H1 (cell line): ENCODE data around the gene RNF41. TPM values are rescaled to one million over a fixed set of nuclear protein-coding genes. Genes with fewer than 3 reads are reported as not detected.

Experiments used
- CTCF ChIA-PET: fragments of 300-600 bp; sonication (Branson Sonifier 250); formaldehyde crosslinking; loops from one replicate; lab custom pipeline; 2021; ENCODE audit not compliant: partially characterized antibody; lab: Charles Lee
- POLR2A ChIA-PET: fragments of 300-600 bp; sonication (Branson Sonifier 250); formaldehyde crosslinking; loops from one replicate; lab custom pipeline; 2021; ENCODE audit warnings: inconsistent platforms; ENCODE audit not compliant: partially characterized antibody; lab: Charles Lee
- DNase-seq, 2 experiments: peaks; one replicate each; pipeline versions ENCODE4 v3.0.0 to v3.0.0-alpha.2; 2010 to 2022; ENCODE audit warnings: low spot score in 2 of 2, low read depth in 1 of 2, mixed read lengths in 1 of 2
- FAIRE-seq: peaks from 2 replicates; lab custom pipeline; 2011; peaks lifted over from hg19 to GRCh38; lab: Jason Lieb, UNC
- H2AFZ ChIP-seq: 2 replicates; pipeline ENCODE4 v1.8.1; 2012; ENCODE audit warnings: low read length, inconsistent platforms
- H2AK5ac ChIP-seq: 2 replicates; pipeline ENCODE4 v1.6.1; 2013; ENCODE audit warnings: low read depth, low read length
- H2BK120ac ChIP-seq: replicated peaks from 2 replicates; pipeline ENCODE3; 2013; ENCODE audit warnings: low read depth, low read length, inconsistent platforms
- H2BK12ac ChIP-seq: 2 replicates; pipeline ENCODE4 v1.6.1; 2013; ENCODE audit warnings: low read depth, low read length
- H2BK15ac ChIP-seq: 2 replicates; pipeline ENCODE4 v1.6.1; 2013; ENCODE audit warnings: low read length
- H2BK20ac ChIP-seq: 2 replicates; pipeline ENCODE4 v1.6.1; 2013; ENCODE audit warnings: low read length
- H2BK5ac ChIP-seq: 2 replicates; pipeline ENCODE4 v1.6.1; 2013; ENCODE audit warnings: low read depth, low read length
- H3K14ac ChIP-seq: 2 replicates; pipeline ENCODE4 v1.6.1; 2013; ENCODE audit warnings: inconsistent platforms; ENCODE audit not compliant: insufficient read length
- H3K18ac ChIP-seq: 2 replicates; pipeline ENCODE4 v1.6.1; 2013; ENCODE audit warnings: low read length; ENCODE audit errors: extremely low read depth
- H3K23ac ChIP-seq: 2 replicates; pipeline ENCODE4 v1.6.1; 2013; ENCODE audit warnings: inconsistent platforms; ENCODE audit not compliant: insufficient read length
- H3K23me2 ChIP-seq: 2 replicates; pipeline ENCODE4 v1.6.1; 2013; ENCODE audit warnings: low read depth, low read length
- H3K27ac ChIP-seq: 2 replicates; pipeline ENCODE4 v1.6.1; 2011; ENCODE audit warnings: low read depth, low read length, inconsistent platforms
- H3K27me3 ChIP-seq, 4 experiments: replicated peaks in 1 of 4; 1 replicate in 1 of 4; 2 replicates in 3 of 4; pipeline versions ENCODE4 v1.6.1 to v1.8.1; 2011 to 2013; ENCODE audit warnings: low read length in 3 of 4, mild to moderate bottlenecking in 3 of 4, inconsistent platforms in 2 of 4, mixed read lengths in 2 of 4, moderate library complexity in 1 of 4; ENCODE audit not compliant: control insufficient read depth in 3 of 4, insufficient read depth in 3 of 4; ENCODE audit errors: extremely low read depth in 1 of 4
- H3K36me3 ChIP-seq, 4 experiments: 2 replicates each; pipeline versions ENCODE4 v1.6.1 to v1.8.1; 2011 to 2013; ENCODE audit warnings: mild to moderate bottlenecking in 4 of 4, low read length in 3 of 4, moderate library complexity in 2 of 4, control low read depth in 1 of 4, inconsistent platforms in 1 of 4; ENCODE audit not compliant: insufficient read depth in 4 of 4, control insufficient read depth in 2 of 4
- H3K4ac ChIP-seq: replicated peaks from 2 replicates; pipeline ENCODE3; 2013; ENCODE audit warnings: low read length, low read depth, mixed read lengths, inconsistent platforms; ENCODE audit not compliant: insufficient read length
- H3K4me1 ChIP-seq, 4 experiments: replicated peaks in 1 of 4; 1 replicate in 1 of 4; 2 replicates in 3 of 4; pipeline versions ENCODE4 v1.6.1 to v1.8.1; 2011 to 2013; ENCODE audit warnings: low read length in 3 of 4, inconsistent platforms in 2 of 4, mixed read lengths in 1 of 4; ENCODE audit not compliant: insufficient read depth in 4 of 4, control insufficient read depth in 3 of 4
- H3K4me2 ChIP-seq, 2 experiments: 2 replicates each; pipeline versions ENCODE4 v1.6.1 to v1.8.1; 2011 to 2013; ENCODE audit warnings: low read depth in 2 of 2, low read length in 2 of 2, control low read depth in 1 of 2, inconsistent platforms in 1 of 2, mild to moderate bottlenecking in 1 of 2; ENCODE audit not compliant: insufficient read depth in 1 of 2
- H3K4me3 ChIP-seq, 4 experiments: fragments of 200-600, 300-600 bp in 1 of 4; sonication (generic), shearing (Covaris generic), sonication (Bioruptor Twin) in 1 of 4; 2 replicates each; pipeline versions ENCODE4 v1.5.1 to v1.8.1; 2011 to 2016; ENCODE audit warnings: low read length in 4 of 4, low read depth in 3 of 4, control low read depth in 2 of 4, inconsistent platforms in 2 of 4, mild to moderate bottlenecking in 2 of 4, mixed read lengths in 1 of 4, moderate library complexity in 1 of 4; ENCODE audit not compliant: insufficient read depth in 2 of 4; ENCODE audit errors: extremely low read depth in 1 of 4
- H3K56ac ChIP-seq: replicated peaks from 2 replicates; pipeline ENCODE3; 2013; ENCODE audit warnings: low read depth, mild to moderate bottlenecking, mixed read lengths, low read length, inconsistent platforms; ENCODE audit not compliant: insufficient read length
- H3K79me1 ChIP-seq: 2 replicates; pipeline ENCODE4 v1.6.1; 2013; ENCODE audit warnings: low read depth, low read length, control low read depth
- H3K79me2 ChIP-seq, 2 experiments: 2 replicates each; pipeline versions ENCODE4 v1.6.1 to v1.8.1; 2012 to 2013; ENCODE audit warnings: low read length in 2 of 2, mild to moderate bottlenecking in 2 of 2, inconsistent platforms in 1 of 2; ENCODE audit not compliant: insufficient read depth in 2 of 2, control insufficient read depth in 1 of 2
- H3K9ac ChIP-seq, 4 experiments: replicated peaks in 1 of 4; 1 replicate in 1 of 4; 2 replicates in 3 of 4; pipeline versions ENCODE4 v1.6.1 to v1.8.1; 2011 to 2013; ENCODE audit warnings: low read depth in 3 of 4, low read length in 3 of 4, control low read depth in 2 of 4, mild to moderate bottlenecking in 2 of 4, moderate library complexity in 2 of 4, inconsistent platforms in 1 of 4; ENCODE audit errors: extremely low read depth in 1 of 4
- H3K9me3 ChIP-seq, 2 experiments: 2 replicates each; pipeline versions ENCODE4 v1.6.1 to v1.8.1; 2012 to 2013; ENCODE audit warnings: mild to moderate bottlenecking in 2 of 2, moderate library complexity in 2 of 2, control low read depth in 1 of 2, inconsistent platforms in 1 of 2, low read depth in 1 of 2, low read length in 1 of 2, mixed read lengths in 1 of 2; ENCODE audit not compliant: insufficient read depth in 2 of 2
- H4K20me1 ChIP-seq, 2 experiments: replicated peaks in 1 of 2; 2 replicates each; pipeline versions ENCODE3 to v1.8.1; 2011 to 2013; ENCODE audit warnings: inconsistent platforms in 2 of 2, low read length in 2 of 2, mild to moderate bottlenecking in 1 of 2; ENCODE audit not compliant: insufficient read depth in 2 of 2, control insufficient read depth in 1 of 2
- H4K5ac ChIP-seq: 2 replicates; pipeline ENCODE4 v1.6.1; 2013; ENCODE audit warnings: low read length, low read depth, mixed read lengths, inconsistent platforms; ENCODE audit not compliant: insufficient read length
- H4K8ac ChIP-seq: 2 replicates; pipeline ENCODE4 v1.8.0; 2013; ENCODE audit warnings: mild to moderate bottlenecking, moderate library complexity, low read length, inconsistent platforms; ENCODE audit not compliant: insufficient read depth; ENCODE audit errors: extremely low read depth
- H4K91ac ChIP-seq: replicated peaks from 2 replicates; pipeline ENCODE3; 2013; ENCODE audit warnings: low read length, mixed read lengths, inconsistent platforms; ENCODE audit not compliant: insufficient read length
- BACH1 ChIP-seq: IDR thresholded peaks from 2 replicates; pipeline ENCODE4 v1.6.1; 2012; ENCODE audit warnings: low read length, improper control_type of control experiment
- CHD2 ChIP-seq: IDR thresholded peaks from 2 replicates; pipeline ENCODE4 v1.6.1; 2012; ENCODE audit warnings: low read length, improper control_type of control experiment
- CTBP2 ChIP-seq: IDR thresholded peaks from 2 replicates; pipeline ENCODE4 v1.7.0; 2011; ENCODE audit warnings: borderline replicate concordance, mild to moderate bottlenecking, moderate library complexity, mixed read lengths, low read length; ENCODE audit not compliant: insufficient read depth, insufficient read length
- EZH2 ChIP-seq: fragments of 200-600 bp; sonication (generic); IDR thresholded peaks from 2 replicates; pipeline ENCODE4 v1.7.1; 2012; ENCODE audit warnings: low read depth, mild to moderate bottlenecking, moderate library complexity, low read length, inconsistent platforms; ENCODE audit not compliant: severe bottlenecking
- KDM5A ChIP-seq: fragments of 200-600 bp; IDR thresholded peaks from 2 replicates; pipeline ENCODE4 v1.7.1; 2012; ENCODE audit warnings: mild to moderate bottlenecking, low read length, inconsistent platforms, mixed read lengths
- NANOG ChIP-seq: IDR thresholded peaks from 2 replicates; pipeline ENCODE4 v1.6.1; 2011; ENCODE audit warnings: low read length, low read depth, mild to moderate bottlenecking, inconsistent platforms; ENCODE audit not compliant: insufficient read depth, poor library complexity, severe bottlenecking
- SIX5 ChIP-seq: IDR thresholded peaks from 2 replicates; pipeline ENCODE4 v1.6.1; 2011; ENCODE audit warnings: mild to moderate bottlenecking, low read depth, low read length
- SP2 ChIP-seq: IDR thresholded peaks from 2 replicates; pipeline ENCODE4 v1.6.1; 2012; ENCODE audit warnings: mild to moderate bottlenecking, low read length, inconsistent platforms
- SP4 ChIP-seq: IDR thresholded peaks from 2 replicates; pipeline ENCODE4 v1.6.1; 2012; ENCODE audit warnings: low read length, inconsistent platforms
- SUZ12 ChIP-seq: fragments of 200-600 bp; sonication (generic); IDR thresholded peaks from 2 replicates; pipeline ENCODE4 v1.6.1; 2012; ENCODE audit warnings: mild to moderate bottlenecking, inconsistent platforms, low read length, moderate library complexity, mixed read lengths
- TAF1 ChIP-seq: IDR thresholded peaks from 2 replicates; pipeline ENCODE4 v1.6.1; 2011; ENCODE audit warnings: mild to moderate bottlenecking, low read depth, low read length
- TBP ChIP-seq: IDR thresholded peaks from 2 replicates; pipeline ENCODE4 v1.6.1; 2011; ENCODE audit warnings: low read depth, low read length, improper control_type of control experiment
- TEAD4 ChIP-seq: IDR thresholded peaks from 2 replicates; pipeline ENCODE4 v1.6.1; 2012; ENCODE audit warnings: low read depth, low read length, inconsistent platforms, mixed read lengths
- WGBS, 2 experiments: shearing (Covaris generic) in 1 of 2; methylation state at CpG; one replicate each; pipeline versions ENCODE4 v1.1.6 to v1.1.7; 2013 to 2015; ENCODE audit warnings: low lambda C conversion rate in 2 of 2, mixed read lengths in 2 of 2, inconsistent platforms in 1 of 2, low coverage in 1 of 2, missing lambda C conversion rate in 1 of 2; ENCODE audit not compliant: insufficient replicate concordance in 2 of 2, insufficient coverage in 1 of 2, insufficient read length in 1 of 2; ENCODE audit errors: extremely low coverage in 1 of 2, missing lambda C conversion rate in 1 of 2; 5-methylcytosine and 5-hydroxymethylcytosine counted together
- polyA plus RNA-seq, 7 experiments: library from polyadenylated mRNA; depleted of rRNA in 3 of 7; stranded (reverse) in 5 of 7; unstranded in 2 of 7; fragments of >200 nt in 5 of 7; fragments of 200-250 nt in 2 of 7; gene quantifications; 1 replicate in 5 of 7; 2 replicates in 1 of 7; 4 replicates in 1 of 7; pipeline versions ENCODE4 v1.2.1 to v1.2.3, GENCODE V29; 2011 to 2013; ENCODE audit warnings: missing spikeins in 2 of 7, mixed read lengths in 2 of 7
- total RNA-seq: library from RNA; stranded (reverse); fragmentation: NEBNext Ultra II Directional; extraction: Animal tissue kit (Norgen Biotek cat#: 25700); gene quantifications from 2 replicates; pipeline ENCODE4 v1.2.1, GENCODE V29; 2021

RNF41 gene
- total and polyA plus RNA-seq, 2 of the 8 experiments (the other 6 are each of a cell fraction or from before 2014, with no cell fraction given), result 55.5 to 98.6 TPM

DNA sequence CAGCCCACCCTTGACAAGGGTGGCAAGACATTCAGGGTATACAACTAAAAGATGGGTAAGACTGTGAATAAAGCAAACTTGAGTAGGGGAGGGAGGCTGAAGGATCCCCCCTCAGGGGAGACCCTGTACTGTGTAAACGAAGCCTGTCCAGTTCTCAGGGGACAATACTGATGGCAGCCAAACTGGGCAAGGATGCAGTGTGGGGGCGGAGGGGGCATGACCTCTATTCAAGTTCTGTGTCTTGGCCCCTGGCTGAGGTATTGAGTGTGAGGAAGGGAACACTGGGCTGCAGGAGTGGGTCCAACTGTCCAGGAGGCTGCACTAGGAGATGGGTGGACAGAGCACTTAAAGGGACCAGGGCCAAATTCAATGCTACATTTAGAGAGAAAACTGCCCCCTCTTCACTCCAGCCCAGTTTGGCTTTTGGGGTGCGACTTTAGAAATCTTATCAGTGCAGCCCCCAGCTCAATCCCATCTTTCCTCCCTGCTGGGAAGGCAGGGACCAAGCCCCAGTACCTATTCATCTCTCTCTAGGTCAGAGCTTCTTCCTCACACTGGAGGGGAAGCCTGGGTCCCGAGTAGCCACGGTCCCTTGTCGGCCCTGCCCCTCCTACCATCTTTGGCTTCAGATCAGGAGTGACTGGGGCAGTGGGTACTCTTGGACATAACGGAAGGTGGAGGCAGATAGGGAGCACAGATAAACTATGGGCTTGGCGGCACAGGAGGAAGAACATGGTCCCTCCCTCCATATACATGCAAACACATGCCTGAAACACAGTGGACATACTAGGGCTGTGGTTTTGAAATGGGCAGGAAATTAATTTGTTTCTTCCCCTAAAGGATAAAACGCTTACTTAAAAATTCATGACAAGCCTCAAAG, 19.9 kb upstream of the RNF41 start:
- Histone ChIP-seq H3K9ac (no peak overlapping the region), H3K79me2 (no peaks in the 10 kb centered on the region), H4K91ac (no peak overlapping the region), H3K27me3 (no peaks in the 10 kb centered on the region), H3K14ac (no peak overlapping the region), H3K18ac (no peak overlapping the region), H3K4ac (no peak overlapping the region), H3K23ac (no peak overlapping the region), H2AFZ (no peak overlapping the region), H3K9me3 (no peaks in the 10 kb centered on the region), H4K20me1 (peaks cover 0 to 3% of the 10 kb centered on the region in 2 experiments), H3K4me2 (no peak overlapping the region), H3K4me1 (peaks cover 0 to 4% (median 2%) of the 10 kb centered on the region in 4 experiments; a peak in 4 of 7 replicates), H3K27ac (no peak overlapping the region), H3K79me1 (no peaks in the 10 kb centered on the region), H2BK5ac (no peak overlapping the region), H3K23me2 (no peaks in the 10 kb centered on the region), H4K8ac (no peak overlapping the region; the same call in 1 of the 2 replicates), H2BK15ac (no peak overlapping the region), H4K5ac (no peak overlapping the region), H3K36me3 (peaks cover 11 to 52% (median 35%) of the 10 kb centered on the region in 4 experiments), H2BK12ac (no peak overlapping the region), H2AK5ac (no peak overlapping the region), H2BK20ac (no peak overlapping the region), H2BK120ac (no peak overlapping the region), H3K4me3 (no peak overlapping the region), H3K56ac (no peak overlapping the region)
- WGBS, 2 experiments, result 92% methylated on average over 9 of the region's 9 CpGs; no CpG with 5 or more reads in 1 of the 2 experiments
- ChIA-PET CTCF (interaction anchor here (1.7 to 1.8 kb wide), 2 partner anchors 11 kb away, joined by 5 read pairs; no protein-coding TSS in a partner anchor), POLR2A (no interaction called here)
- no peak for DNase-seq
- no peak for FAIRE-seq
- TF ChIP-seq TAF1, result no peak
- TF ChIP-seq TEAD4, result no peak
- TF ChIP-seq NANOG, result no peak
- TF ChIP-seq SP4, result no peak
- no peak for TF ChIP-seq SUZ12
- TF ChIP-seq KDM5A, result no peak
- no peak for TF ChIP-seq BACH1
- TF ChIP-seq TBP, result no peak
- no peak for TF ChIP-seq EZH2
- no peak for TF ChIP-seq CTBP2
- TF ChIP-seq SP2, result no peak
- TF ChIP-seq SIX5, result no peak
- TF ChIP-seq CHD2, result no peak
